GM12878 (cell line): ENCODE measurements around the gene HOXD1. TPM values are rescaled to one million over a fixed set of nuclear protein-coding genes. Genes with fewer than 3 reads are reported as not detected.

Source experiments
- ATAC-seq: fragments of 200-7000 bp; cut with Tn5 transposase; 3 replicates; pipeline ENCODE4 v1.9.1; 2020; ENCODE audit warnings: mild to moderate bottlenecking, moderate library complexity
- BruUV-seq: library from RNA; stranded (reverse); fragments of 400-500 nt; replicated peaks from 2 replicates; lab custom pipeline; 2021; lab: Mats Ljungman, UMichigan
- CTCF ChIA-PET: fragments of 300-600 bp; sonication (Branson Sonifier 250); formaldehyde crosslinking; extraction: SDS; loops from one replicate; lab custom pipeline; 2021; ENCODE audit warnings: inconsistent platforms; lab: Yijun Ruan, JAX
- POLR2A ChIA-PET: fragments of 350-600 bp; formaldehyde crosslinking; extraction: SDS; loops from one replicate; lab custom pipeline; 2021; ENCODE audit warnings: inconsistent platforms; lab: Charles Lee
- RAD21 ChIA-PET: fragments of 300-600 bp; sonication (Branson Sonifier 250); formaldehyde crosslinking; loops from one replicate; lab custom pipeline; 2023; ENCODE audit warnings: antibody characterized with exemption; ENCODE audit not compliant: unreplicated experiment; lab: Charles Lee
- SMC1A ChIA-PET: fragments of 300-600 bp; sonication (Branson Sonifier 250); formaldehyde crosslinking; loops from one replicate; lab custom pipeline; 2023; ENCODE audit not compliant: unreplicated experiment, uncharacterized antibody; lab: Charles Lee
- DNase-seq: peaks from one replicate; pipeline ENCODE4 v3.0.0-alpha.2; 2011; ENCODE audit warnings: low read depth, low spot score
- FAIRE-seq: peaks from 3 replicates; lab custom pipeline; 2011; peaks lifted over from hg19 to GRCh38; lab: Jason Lieb, UNC
- H2AFZ ChIP-seq: 2 replicates; pipeline ENCODE4 v1.6.0; 2011; ENCODE audit warnings: low read depth, low read length, control low read depth; ENCODE audit not compliant: control insufficient read depth
- H3K27ac ChIP-seq: 2 replicates; pipeline ENCODE4 v1.5.1; 2011; ENCODE audit warnings: control low read depth; ENCODE audit not compliant: control insufficient read depth, insufficient read depth
- H3K27me3 ChIP-seq, 2 experiments: replicated peaks in 1 of 2; 2 replicates each; pipeline versions ENCODE4 v1.6.0 to v1.6.1; 2011; ENCODE audit warnings: low read length in 1 of 2; ENCODE audit not compliant: control insufficient read depth in 2 of 2, insufficient read depth in 2 of 2
- H3K36me3 ChIP-seq, 2 experiments: 2 replicates each; pipeline ENCODE4 v1.5.1; 2011; ENCODE audit warnings: low read length in 1 of 2; ENCODE audit not compliant: control insufficient read depth in 2 of 2, insufficient read depth in 2 of 2
- H3K4me1 ChIP-seq: 2 replicates; pipeline ENCODE4 v1.6.1; 2011; ENCODE audit warnings: mild to moderate bottlenecking, low read length, moderate library complexity, mixed read lengths; ENCODE audit not compliant: control insufficient read depth, insufficient read depth
- H3K4me2 ChIP-seq: 2 replicates; pipeline ENCODE4 v1.6.0; 2011; ENCODE audit warnings: control low read depth; ENCODE audit not compliant: control insufficient read depth, insufficient read depth
- H3K4me3 ChIP-seq: fragments of 200-600 bp; sonication (generic); 2 replicates; pipeline ENCODE4 v1.5.1; 2016
- H3K79me2 ChIP-seq: 2 replicates; pipeline ENCODE4 v1.6.0; 2011; ENCODE audit warnings: low read length; ENCODE audit not compliant: control insufficient read depth, insufficient read depth
- H3K9ac ChIP-seq: 2 replicates; pipeline ENCODE4 v1.8.0; 2011; ENCODE audit warnings: low read length, control low read depth, mixed read lengths; ENCODE audit not compliant: control insufficient read depth, insufficient read depth
- H3K9me3 ChIP-seq: replicated peaks from 3 replicates; pipeline ENCODE4 v1.5.1; 2011; ENCODE audit warnings: mild to moderate bottlenecking, low read length; ENCODE audit not compliant: control insufficient read depth, insufficient read depth
- H4K20me1 ChIP-seq: 2 replicates; pipeline ENCODE4 v1.6.0; 2011; ENCODE audit not compliant: control insufficient read depth, insufficient read depth
- CBFB ChIP-seq: IDR thresholded peaks from 2 replicates; pipeline ENCODE4 v1.6.1; 2016; ENCODE audit warnings: antibody characterized with exemption, low read depth
- PAX8 ChIP-seq: fragments of 450-650 bp; IDR thresholded peaks from 2 replicates; pipeline ENCODE4 v1.6.1; 2017; ENCODE audit warnings: mild to moderate bottlenecking, moderate library complexity
- WGBS: methylation state at CpG from one replicate; pipeline ENCODE4 v1.1.6; 2016; ENCODE audit warnings: low lambda C conversion rate; ENCODE audit not compliant: insufficient replicate concordance, insufficient coverage; ENCODE audit errors: missing lambda C conversion rate; 5-methylcytosine and 5-hydroxymethylcytosine counted together
- in situ Hi-C: fragments of 300-500 bp; cut with MboI; formaldehyde crosslinking; loops from 9 replicates; pipeline ENCODE4 v1.14.3; 2018; ENCODE audit warnings: mixed read lengths
- intact Hi-C: fragments of 100-400 bp; cut with micrococcal nuclease; formaldehyde crosslinking; loops from one replicate; pipeline ENCODE4 v1.14.2; 2022; ENCODE audit not compliant: unreplicated experiment
- polyA plus RNA-seq, 11 experiments: library from polyadenylated mRNA; depleted of rRNA in 4 of 11; unstranded in 6 of 11; stranded (reverse) in 5 of 11; fragments of >200 nt; fragmentation: Nextera tagmentation in 4 of 11; fragmentation: Illumina TruSeq in 1 of 11; extraction: Ambion mirVana in 4 of 11; extraction: Trizol in 1 of 11; gene quantifications; 1 replicate in 1 of 11; 2 replicates in 10 of 11; pipeline versions ENCODE4 v1.2.1 to v1.2.3, GENCODE V29; 2011 to 2016; ENCODE audit warnings: inconsistent platforms in 2 of 11, missing spikeins in 2 of 11, low read depth in 1 of 11
- total RNA-seq, 4 experiments: library from RNA; depleted of rRNA in 3 of 4; stranded (reverse); fragments of >200 nt in 3 of 4; fragmentation: Illumina TruSeq in 1 of 4; extraction: Trizol in 1 of 4; gene quantifications; 2 replicates each; pipeline versions ENCODE4 v1.2.1 to v1.2.3, GENCODE V29; 2013 to 2021
- TF ChIP-seq, protein P1 (sequence below): fragments of 450-650 bp; IDR thresholded peaks from 2 replicates; pipeline ENCODE4 v1.6.1; 2017; ENCODE audit warnings: mild to moderate bottlenecking, moderate library complexity

The HOXD1 gene
- total and polyA plus RNA-seq, 10 of the 15 experiments (the other 5 are each of a cell fraction or from before 2014, with no cell fraction given): not detected

DNA sequence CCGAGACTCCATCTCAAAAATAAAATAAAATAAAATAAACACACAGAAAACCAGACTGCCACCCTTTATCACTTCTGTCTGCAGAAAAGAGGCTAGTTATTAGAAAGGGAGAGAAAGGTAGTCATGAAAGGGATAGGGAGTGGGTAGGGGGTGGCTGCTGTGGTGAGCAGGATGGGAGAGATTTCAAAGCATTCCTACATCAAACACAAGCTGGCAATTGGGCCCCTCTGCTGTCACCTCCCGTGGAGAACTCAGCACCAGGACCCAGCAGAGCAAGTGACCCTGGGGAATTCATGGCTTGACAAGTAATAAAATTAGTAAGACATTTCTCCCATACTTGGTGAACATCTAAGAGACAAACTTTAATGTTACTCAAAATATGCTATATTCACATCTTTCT lies 3.7 kb upstream of the HOXD1 start:
- no peak for ATAC-seq
- no peak overlapping the region for H3K27ac ChIP-seq
- H3K27me3 ChIP-seq: peaks cover 3 to 15% of the 10 kb centered on the region in 2 experiments
- no peaks in the 10 kb centered on the region for H4K20me1 ChIP-seq
- no peak for DNase-seq
- H3K9ac ChIP-seq: no peak overlapping the region
- 20% methylated on average over 2 of the region's 2 CpGs for WGBS
- no peaks in the 10 kb centered on the region for H3K4me1 ChIP-seq
- SMC1A ChIA-PET: no interaction called here
- TF ChIP-seq CBFB: no peak
- no peaks in the 10 kb centered on the region for H3K79me2 ChIP-seq
- RAD21 ChIA-PET: no interaction called here
- no TSS peak for BruUV-seq
- H2AFZ ChIP-seq: no peak overlapping the region
- H3K36me3 ChIP-seq: no peaks in the 10 kb centered on the region
- POLR2A ChIA-PET: no interaction called here
- in situ Hi-C loops: no loop called here
- intact Hi-C loops: no loop called here
- no peaks in the 10 kb centered on the region; the same call in 2 of the 3 replicates for H3K9me3 ChIP-seq
- H3K4me3 ChIP-seq: no peak overlapping the region
- CTCF ChIA-PET: interaction anchor here (1.4 kb wide), 1 partner anchor 369 kb away, joined by 4 read pairs; no protein-coding TSS in a partner anchor
- FAIRE-seq: no peak
- no peak overlapping the region for H3K4me2 ChIP-seq

DNA sequence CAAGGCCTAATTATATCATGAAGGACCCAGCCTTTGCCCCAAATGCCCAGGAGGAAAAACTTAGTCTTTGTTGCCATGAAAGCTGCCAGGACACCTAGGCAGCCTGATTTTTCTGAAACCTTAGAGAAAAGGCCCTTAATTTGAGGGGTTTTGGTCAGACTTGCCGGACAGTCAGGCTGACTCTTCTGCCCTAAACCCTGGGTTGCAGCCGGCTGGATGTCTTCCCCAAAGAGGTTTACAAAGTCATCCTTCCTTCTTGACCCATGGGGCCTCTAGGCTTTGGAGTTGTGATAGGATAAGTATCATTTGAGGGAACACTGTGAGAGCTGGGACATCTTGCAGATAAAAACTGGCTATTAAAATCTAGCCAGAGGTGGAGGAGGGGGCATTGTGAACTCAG lies 2.4 kb upstream of the HOXD1 start:
- H3K4me1 ChIP-seq: no peaks in the 10 kb centered on the region
- in situ Hi-C loops: no loop called here
- no peak for ATAC-seq
- CTCF ChIA-PET: no interaction called here
- no peak overlapping the region for H2AFZ ChIP-seq
- no peak for FAIRE-seq
- RAD21 ChIA-PET: no interaction called here
- no peak overlapping the region for H3K9ac ChIP-seq
- no peak for DNase-seq
- no TSS peak for BruUV-seq
- intact Hi-C loops: no loop called here
- H3K27me3 ChIP-seq: peaks cover 2 to 14% of the 10 kb centered on the region in 2 experiments
- no peaks in the 10 kb centered on the region; the same call in 2 of the 3 replicates for H3K9me3 ChIP-seq
- H3K36me3 ChIP-seq: no peaks in the 10 kb centered on the region
- TF ChIP-seq, protein P1, sequence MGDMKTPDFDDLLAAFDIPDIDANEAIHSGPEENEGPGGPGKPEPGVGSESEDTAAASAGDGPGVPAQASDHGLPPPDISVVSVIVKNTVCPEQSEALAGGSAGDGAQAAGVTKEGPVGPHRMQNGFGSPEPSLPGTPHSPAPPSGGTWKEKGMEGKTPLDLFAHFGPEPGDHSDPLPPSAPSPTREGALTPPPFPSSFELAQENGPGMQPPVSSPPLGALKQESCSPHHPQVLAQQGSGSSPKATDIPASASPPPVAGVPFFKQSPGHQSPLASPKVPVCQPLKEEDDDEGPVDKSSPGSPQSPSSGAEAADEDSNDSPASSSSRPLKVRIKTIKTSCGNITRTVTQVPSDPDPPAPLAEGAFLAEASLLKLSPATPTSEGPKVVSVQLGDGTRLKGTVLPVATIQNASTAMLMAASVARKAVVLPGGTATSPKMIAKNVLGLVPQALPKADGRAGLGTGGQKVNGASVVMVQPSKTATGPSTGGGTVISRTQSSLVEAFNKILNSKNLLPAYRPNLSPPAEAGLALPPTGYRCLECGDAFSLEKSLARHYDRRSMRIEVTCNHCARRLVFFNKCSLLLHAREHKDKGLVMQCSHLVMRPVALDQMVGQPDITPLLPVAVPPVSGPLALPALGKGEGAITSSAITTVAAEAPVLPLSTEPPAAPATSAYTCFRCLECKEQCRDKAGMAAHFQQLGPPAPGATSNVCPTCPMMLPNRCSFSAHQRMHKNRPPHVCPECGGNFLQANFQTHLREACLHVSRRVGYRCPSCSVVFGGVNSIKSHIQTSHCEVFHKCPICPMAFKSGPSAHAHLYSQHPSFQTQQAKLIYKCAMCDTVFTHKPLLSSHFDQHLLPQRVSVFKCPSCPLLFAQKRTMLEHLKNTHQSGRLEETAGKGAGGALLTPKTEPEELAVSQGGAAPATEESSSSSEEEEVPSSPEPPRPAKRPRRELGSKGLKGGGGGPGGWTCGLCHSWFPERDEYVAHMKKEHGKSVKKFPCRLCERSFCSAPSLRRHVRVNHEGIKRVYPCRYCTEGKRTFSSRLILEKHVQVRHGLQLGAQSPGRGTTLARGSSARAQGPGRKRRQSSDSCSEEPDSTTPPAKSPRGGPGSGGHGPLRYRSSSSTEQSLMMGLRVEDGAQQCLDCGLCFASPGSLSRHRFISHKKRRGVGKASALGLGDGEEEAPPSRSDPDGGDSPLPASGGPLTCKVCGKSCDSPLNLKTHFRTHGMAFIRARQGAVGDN: no peak
- no peak for TF ChIP-seq PAX8
- whole genome bisulfite sequencing: 50% methylated on average over 2 of the region's 2 CpGs
- H3K27ac ChIP-seq: no peak overlapping the region
- POLR2A ChIA-PET: no interaction called here
- H3K79me2 ChIP-seq: no peaks in the 10 kb centered on the region
- SMC1A ChIA-PET: interaction anchor here (1.0 kb wide), 1 partner anchor 269 kb away, joined by 3 read pairs; no protein-coding TSS in a partner anchor
- no peaks in the 10 kb centered on the region for H4K20me1 ChIP-seq
- H3K4me3 ChIP-seq: no peak overlapping the region
- H3K4me2 ChIP-seq: no peak overlapping the region
